Fibroblast of upper back skin (primary cell): Measurements from ENCODE around the gene SPSB1.

Experiments
- DNase-seq: peaks from one replicate; pipeline ENCODE4 v3.0.0-alpha.2; 2013

Gene SPSB1

GRCh38 chr1:9292361-9293240 lies at the start of gene SPSB1:
SPSB1 (plus strand) TSS chr1:9292894; CDS start chr1:9355892, 62,998 bp downstream.
- peak; percentile 87 for DNase-seq

- DNase-seq = no peak
These were observed 49.5 kb upstream of the SPSB1 start for GRCh38 chr1:9243066-9243739.

GRCh38 chr1:9244501-9245229 lies 48.0 kb upstream of the SPSB1 start:
- no peak for DNase-seq

- DNase-seq = no peak
These were observed 47.5 kb upstream of the SPSB1 start for GRCh38 chr1:9245230-9245619.

GRCh38 chr1:9245661-9246060 lies 47.0 kb upstream of the SPSB1 start:
- no peak for DNase-seq

- no peak for DNase-seq
These were observed 46.5 kb upstream of the SPSB1 start for GRCh38 chr1:9246215-9246614.

GRCh38 chr1:9246841-9247785 lies 45.6 kb upstream of the SPSB1 start:
- no peak for DNase-seq

- DNase-seq = no peak
These were observed 44.8 kb upstream of the SPSB1 start for GRCh38 chr1:9247894-9248293.

GRCh38 chr1:9248341-9249262 lies 44.1 kb upstream of the SPSB1 start:
- no peak for DNase-seq

- no peak for DNase-seq
These were observed 43.5 kb upstream of the SPSB1 start for GRCh38 chr1:9249263-9249533.

- no peak for DNase-seq
These were observed 42.9 kb upstream of the SPSB1 start for GRCh38 chr1:9249534-9250410.

- DNase-seq = no peak
These were observed 42.0 kb upstream of the SPSB1 start for GRCh38 chr1:9250411-9251381.

GRCh38 chr1:9251501-9251900 lies 41.2 kb upstream of the SPSB1 start:
- DNase-seq = no peak

- no peak for DNase-seq
These were observed 39.7 kb upstream of the SPSB1 start for GRCh38 chr1:9253004-9253403.

- peak; percentile 40 for DNase-seq
These were observed 39.1 kb upstream of the SPSB1 start for GRCh38 chr1:9253453-9254105.

- no peak for DNase-seq
These were observed 36.4 kb upstream of the SPSB1 start for GRCh38 chr1:9256332-9256731.

GRCh38 chr1:9257851-9258250 lies 34.8 kb upstream of the SPSB1 start:
- DNase-seq = no peak

- DNase-seq = no peak
These were observed 34.1 kb upstream of the SPSB1 start for GRCh38 chr1:9258629-9259028.
